Hepatocyte (in vitro differentiated cells): ENCODE results near the gene FLOT2. TPM values are rescaled to one million over a fixed set of nuclear protein-coding genes. Genes with fewer than 3 reads are reported as not detected.

Experiments
- DNase-seq: peaks from one replicate; pipeline ENCODE4 v3.0.0-alpha.2; 2016; ENCODE audit warnings: low spot score
- H2AFZ ChIP-seq: fragments of 200-600 bp; sonication (generic); 2 replicates; pipeline ENCODE4 v1.6.0; 2016; ENCODE audit warnings: antibody characterized with exemption, mild to moderate bottlenecking
- H3K27ac ChIP-seq: fragments of 200-600 bp; sonication (generic); 2 replicates; pipeline ENCODE4 v1.5.1; 2016; ENCODE audit warnings: mild to moderate bottlenecking
- H3K27me3 ChIP-seq: fragments of 200-600 bp; sonication (generic); 2 replicates; pipeline ENCODE4 v1.6.1; 2016
- H3K36me3 ChIP-seq: fragments of 200-600 bp; sonication (generic); replicated peaks from 2 replicates; pipeline ENCODE4 v1.5.1; 2016; ENCODE audit warnings: low read depth; ENCODE audit not compliant: insufficient read depth
- H3K4me1 ChIP-seq: fragments of 200-600 bp; sonication (generic); 2 replicates; pipeline ENCODE4 v1.5.1; 2016; ENCODE audit warnings: mild to moderate bottlenecking, moderate library complexity; ENCODE audit not compliant: insufficient read depth
- H3K4me2 ChIP-seq: fragments of 200-600 bp; sonication (generic); 2 replicates; pipeline ENCODE4 v1.6.0; 2016
- H3K4me3 ChIP-seq: fragments of 200-600 bp; sonication (generic); 2 replicates; pipeline ENCODE4 v1.5.1; 2016; ENCODE audit warnings: mild to moderate bottlenecking
- H3K79me2 ChIP-seq: fragments of 200-600 bp; sonication (generic); 2 replicates; pipeline ENCODE4 v1.6.0; 2017; ENCODE audit warnings: mild to moderate bottlenecking
- H3K9me2 ChIP-seq: fragments of 200-600 bp; sonication (generic); replicated peaks from 2 replicates; pipeline ENCODE4 v1.6.0; 2017; ENCODE audit warnings: mild to moderate bottlenecking; ENCODE audit not compliant: insufficient read depth
- H3K9me3 ChIP-seq: fragments of 200-600 bp; sonication (generic); 2 replicates; pipeline ENCODE4 v1.5.1; 2016; ENCODE audit warnings: low read depth, mild to moderate bottlenecking
- H4K20me1 ChIP-seq: fragments of 200-600 bp; sonication (generic); 2 replicates; pipeline ENCODE4 v1.6.0; 2016; ENCODE audit warnings: mild to moderate bottlenecking; ENCODE audit not compliant: insufficient read depth, poor library complexity, severe bottlenecking
- CTCF ChIP-seq: fragments of 200-600 bp; sonication (generic); IDR thresholded peaks from 2 replicates; pipeline ENCODE4 v1.5.1; 2016; ENCODE audit warnings: antibody characterized with exemption, mild to moderate bottlenecking; ENCODE audit not compliant: poor library complexity
- EZH2 ChIP-seq: fragments of 200-600 bp; sonication (generic); IDR thresholded peaks from 2 replicates; pipeline ENCODE4 v1.6.1; 2016; ENCODE audit warnings: antibody characterized with exemption, mild to moderate bottlenecking, borderline replicate concordance
- EZH2phosphoT487 ChIP-seq: fragments of 200-600 bp; sonication (generic); IDR thresholded peaks from one replicate; pipeline ENCODE4 v1.6.1; 2018; ENCODE audit warnings: antibody characterized with exemption, mild to moderate bottlenecking, low read depth, moderate library complexity; ENCODE audit not compliant: unreplicated experiment, severe bottlenecking
- whole genome bisulfite sequencing: methylation state at CpG from one replicate; pipeline ENCODE4 v1.1.6; 2016; ENCODE audit warnings: low lambda C conversion rate; ENCODE audit errors: missing lambda C conversion rate; 5-methylcytosine and 5-hydroxymethylcytosine counted together
- polyA plus RNA-seq: library from polyadenylated mRNA; unstranded; fragments of >200 nt; fragmentation: Nextera tagmentation; extraction: Ambion mirVana; gene quantifications from 2 replicates; pipeline ENCODE4 v1.2.1, GENCODE V29; 2016
- total RNA-seq: library from RNA; depleted of rRNA; stranded (reverse); fragments of >200 nt; gene quantifications from 2 replicates; pipeline ENCODE4 v1.2.3, GENCODE V29; 2014

FLOT2 gene
- total and polyA plus RNA-seq, 2 experiments from 2014 or later = 42.0 to 64.0 TPM

- peak; percentile 57 for DNase-seq
- Histone ChIP-seq H3K4me2 (no peak overlapping the region), H3K36me3 (peaks cover 4% of the 10 kb centered on the region)
Measured at GRCh38 chr17:28916302-28916934, 18.9 kb upstream of the FLOT2 start.

DNA sequence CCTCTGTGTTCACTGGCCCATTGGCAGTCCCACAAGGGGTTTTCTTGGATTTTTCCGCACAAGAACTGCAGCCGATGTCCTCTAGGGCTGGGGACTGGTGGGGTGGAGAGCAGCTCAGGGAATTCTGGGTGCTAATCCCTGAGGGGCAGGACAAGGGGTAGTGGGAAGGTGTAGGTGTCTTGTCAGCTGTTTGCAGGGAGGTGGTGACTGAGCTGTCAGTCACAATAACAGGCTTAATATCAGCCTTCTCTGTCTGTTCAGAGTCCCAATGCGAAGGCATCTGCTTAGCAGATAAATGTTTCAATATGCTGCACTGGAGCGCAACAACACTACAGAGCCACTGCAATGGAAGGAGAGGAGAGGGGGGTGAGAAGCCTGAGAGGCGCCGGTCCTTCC is 15.4 kb upstream of the FLOT2 start:
- peaks cover 4% of the 10 kb centered on the region for H3K36me3 ChIP-seq

More at GRCh38 chr17:28916302-28916934, 18.9 kb upstream of the FLOT2 start:
- H3K9me2 ChIP-seq = no peaks in the 10 kb centered on the region
- peaks cover 6% of the 10 kb centered on the region for H4K20me1 ChIP-seq
- no peaks in the 10 kb centered on the region for H3K27me3 ChIP-seq
- H3K4me3 ChIP-seq = no peak overlapping the region
- H3K79me2 ChIP-seq = peaks cover 14% of the 10 kb centered on the region
- no peak overlapping the region for H3K27ac ChIP-seq
- no peak for TF ChIP-seq EZH2
- TF ChIP-seq CTCF = peak; percentile 70
- 59% methylated on average over 6 of the region's 6 CpGs for WGBS
- H3K4me1 ChIP-seq = peaks cover 4% of the 10 kb centered on the region
- H2AFZ ChIP-seq = no peak overlapping the region
- no peaks in the 10 kb centered on the region for H3K9me3 ChIP-seq

DNA sequence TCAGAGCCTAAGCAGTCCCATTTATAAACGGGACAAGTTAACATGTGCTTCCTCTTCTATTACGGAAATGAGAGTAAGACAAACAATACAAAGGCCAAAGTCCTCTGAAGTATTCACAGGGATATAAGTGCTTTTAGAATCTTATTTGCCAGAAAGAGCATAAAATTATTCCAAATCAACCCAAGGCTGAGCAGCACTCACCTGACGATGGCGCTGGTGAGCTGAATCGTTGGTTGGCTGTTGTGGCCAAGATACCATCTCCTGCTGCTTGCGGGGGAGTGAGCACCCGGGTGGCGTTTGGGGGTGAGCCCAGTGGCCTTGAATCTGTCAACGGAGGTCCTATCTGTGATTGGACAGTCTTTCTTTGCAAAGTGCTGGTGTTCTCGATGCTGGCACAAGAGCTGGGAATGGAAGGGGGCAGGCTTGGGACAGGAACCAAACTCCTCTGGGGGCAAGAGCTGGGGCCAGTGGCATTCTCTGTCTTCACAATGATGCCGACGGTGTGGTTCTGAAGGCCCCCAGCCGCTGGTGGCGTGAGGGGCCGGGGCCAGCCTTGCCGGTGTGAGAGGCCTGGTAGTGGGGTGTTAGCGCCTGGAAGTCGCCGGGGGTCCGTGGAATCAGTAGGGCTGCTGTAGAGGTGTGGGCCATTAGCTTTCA is 14.9 kb upstream of the FLOT2 start:
- H3K4me3 ChIP-seq = no peak overlapping the region
- H3K4me1 ChIP-seq = peaks cover 9% of the 10 kb centered on the region
- no peak overlapping the region for H3K4me2 ChIP-seq
- H4K20me1 ChIP-seq = peaks cover 6% of the 10 kb centered on the region
- no peaks in the 10 kb centered on the region for H3K27me3 ChIP-seq
- H3K9me3 ChIP-seq = no peaks in the 10 kb centered on the region
- peak overlapping the region; percentile 53 for H3K27ac ChIP-seq
- no peaks in the 10 kb centered on the region for H3K9me2 ChIP-seq
- peaks cover 14% of the 10 kb centered on the region for H3K79me2 ChIP-seq
- no peak for DNase-seq
- peaks cover 4% of the 10 kb centered on the region for H3K36me3 ChIP-seq
- no peak overlapping the region for H2AFZ ChIP-seq
- WGBS = 87% methylated on average over 20 of the region's 20 CpGs
- TF ChIP-seq EZH2phosphoT487 = no peak
- TF ChIP-seq CTCF = peak; percentile 26

More for the DNA sequence above, 15.4 kb upstream of the FLOT2 start:
- TF ChIP-seq EZH2 (no peak), CTCF (no peak), EZH2phosphoT487 (no peak)
- Histone ChIP-seq H3K4me3 (no peak overlapping the region), H3K9me2 (no peaks in the 10 kb centered on the region), H3K4me2 (no peak overlapping the region), H3K27ac (peak overlapping the region; percentile 53), H2AFZ (no peak overlapping the region), H4K20me1 (peaks cover 6% of the 10 kb centered on the region), H3K9me3 (no peaks in the 10 kb centered on the region), H3K79me2 (peaks cover 14% of the 10 kb centered on the region), H3K4me1 (peaks cover 9% of the 10 kb centered on the region), H3K27me3 (no peaks in the 10 kb centered on the region)
- DNase-seq = no peak
- WGBS = 98% methylated on average over 6 of the region's 6 CpGs
